Choroid plexus epithelial cell (primary cell): ENCODE measurements around the gene TTC21B.
A peak's percentile ranks its signal among the peaks of the same experiment; 100 is the strongest.

ENCODE experiments used
- DNase-seq: peaks from one replicate; pipeline ENCODE4 v3.0.0-alpha.2; 2010; ENCODE audit warnings: low read depth
- H3K4me3 ChIP-seq: 2 replicates; pipeline ENCODE4 v1.5.1; 2011; ENCODE audit warnings: low read depth, mild to moderate bottlenecking, control low read depth, low read length, moderate library complexity
- TF ChIP-seq, protein P1 (sequence below): conservative IDR thresholded peaks from 2 replicates; pipeline ENCODE4 v1.5.1; 2011; ENCODE audit warnings: low read depth, mild to moderate bottlenecking, control low read depth, inconsistent platforms, low read length, moderate library complexity

The TTC21B gene

DNA sequence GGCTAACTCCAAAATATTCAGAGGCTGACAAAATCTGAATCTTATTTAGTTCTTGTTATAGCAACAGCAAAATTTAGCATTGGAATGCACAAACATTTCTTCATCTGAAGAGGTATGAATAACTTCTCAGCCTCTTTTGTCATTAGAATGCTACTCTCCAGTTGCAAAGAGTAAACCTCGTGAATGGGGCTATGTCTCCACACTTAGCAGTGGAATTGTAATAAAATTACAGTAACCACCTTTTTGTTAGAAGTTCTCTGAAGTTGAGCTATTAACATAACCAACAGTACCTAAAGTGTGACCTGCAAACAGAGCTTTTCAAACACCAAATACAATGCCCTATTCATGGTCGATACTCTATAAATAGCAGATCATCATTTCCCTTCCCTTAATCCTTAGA is 109.4 kb downstream of the TTC21B start:
- TF ChIP-seq, protein P1, sequence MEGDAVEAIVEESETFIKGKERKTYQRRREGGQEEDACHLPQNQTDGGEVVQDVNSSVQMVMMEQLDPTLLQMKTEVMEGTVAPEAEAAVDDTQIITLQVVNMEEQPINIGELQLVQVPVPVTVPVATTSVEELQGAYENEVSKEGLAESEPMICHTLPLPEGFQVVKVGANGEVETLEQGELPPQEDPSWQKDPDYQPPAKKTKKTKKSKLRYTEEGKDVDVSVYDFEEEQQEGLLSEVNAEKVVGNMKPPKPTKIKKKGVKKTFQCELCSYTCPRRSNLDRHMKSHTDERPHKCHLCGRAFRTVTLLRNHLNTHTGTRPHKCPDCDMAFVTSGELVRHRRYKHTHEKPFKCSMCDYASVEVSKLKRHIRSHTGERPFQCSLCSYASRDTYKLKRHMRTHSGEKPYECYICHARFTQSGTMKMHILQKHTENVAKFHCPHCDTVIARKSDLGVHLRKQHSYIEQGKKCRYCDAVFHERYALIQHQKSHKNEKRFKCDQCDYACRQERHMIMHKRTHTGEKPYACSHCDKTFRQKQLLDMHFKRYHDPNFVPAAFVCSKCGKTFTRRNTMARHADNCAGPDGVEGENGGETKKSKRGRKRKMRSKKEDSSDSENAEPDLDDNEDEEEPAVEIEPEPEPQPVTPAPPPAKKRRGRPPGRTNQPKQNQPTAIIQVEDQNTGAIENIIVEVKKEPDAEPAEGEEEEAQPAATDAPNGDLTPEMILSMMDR, result no peak
- no peak for DNase-seq
- H3K4me3 ChIP-seq, result no peak overlapping the region

DNA sequence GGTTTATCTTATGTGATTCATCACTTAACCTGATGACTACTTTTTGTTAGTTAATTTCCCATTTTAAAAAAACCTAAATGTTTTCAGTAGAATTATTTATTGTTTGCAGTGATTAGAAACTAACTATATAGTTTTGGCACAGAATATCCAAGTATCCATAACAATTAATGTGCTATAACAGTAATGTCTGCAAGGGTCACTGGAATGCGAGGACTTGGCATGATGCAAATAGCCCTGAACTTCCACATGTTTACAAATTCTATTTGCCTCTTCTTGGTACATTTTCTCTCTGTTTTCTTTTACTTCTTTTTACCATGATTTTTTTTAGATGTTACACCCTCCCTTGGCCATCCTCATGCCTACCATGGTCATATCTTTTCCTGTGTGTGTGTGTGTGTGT is 110.2 kb downstream of the TTC21B start:
- TF ChIP-seq, protein P1, result no peak
- no peak overlapping the region for H3K4me3 ChIP-seq
- DNase-seq, result no peak

DNA sequence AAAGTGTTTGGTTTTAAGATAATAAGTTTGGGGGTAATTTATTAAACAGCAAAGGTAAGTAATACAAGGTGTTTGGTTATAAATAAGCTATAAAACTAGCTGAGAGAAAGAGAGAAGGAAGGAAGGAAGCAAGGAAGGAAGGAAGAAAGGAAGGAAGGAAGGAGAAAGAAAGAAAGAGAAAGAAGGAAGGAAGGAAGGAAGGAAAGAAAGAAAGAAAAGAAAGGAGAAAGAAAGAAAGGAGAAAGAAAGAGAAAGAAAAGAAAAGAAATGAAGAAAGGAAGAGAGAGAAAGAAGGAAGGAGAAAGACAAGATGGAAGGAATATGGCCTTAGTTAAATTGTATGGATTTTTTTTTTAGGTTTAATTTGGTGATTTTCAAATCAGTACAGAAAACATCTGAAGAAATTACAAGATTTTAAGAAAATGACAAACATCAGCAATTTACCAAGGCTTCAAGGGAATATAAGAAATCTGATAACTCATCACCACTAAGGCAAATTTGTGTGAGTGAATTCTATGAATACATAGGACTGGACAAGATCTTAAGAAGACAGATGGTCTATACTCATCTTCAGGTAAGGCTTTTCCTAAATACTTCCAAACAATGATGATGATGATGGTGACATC is 113.1 kb downstream of the TTC21B start:
- H3K4me3 ChIP-seq, result no peak overlapping the region
- TF ChIP-seq, protein P1, result no peak
- DNase-seq, result no peak

DNA sequence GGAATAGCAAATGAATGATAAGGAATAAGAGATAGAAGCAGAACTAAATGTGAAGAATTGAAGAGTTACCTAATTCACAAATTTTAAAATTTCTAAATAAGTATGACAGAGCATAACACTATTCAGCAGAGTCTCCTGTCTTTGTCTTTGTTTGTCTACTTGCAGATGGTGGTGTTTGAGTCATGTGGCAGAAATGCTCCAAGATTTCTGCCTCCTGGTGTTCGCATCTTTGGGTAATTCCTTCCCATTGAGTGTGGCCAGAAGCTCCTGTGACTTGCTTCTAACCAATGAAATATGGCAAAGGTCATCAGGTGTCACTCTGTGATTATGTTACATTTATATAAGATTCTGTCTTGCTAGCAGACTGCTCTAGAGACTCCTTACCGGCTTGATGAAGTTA is 114.0 kb downstream of the TTC21B start:
- peak; percentile 46 for DNase-seq
- H3K4me3 ChIP-seq, result no peak overlapping the region
- TF ChIP-seq, protein P1, result peak; percentile 12

DNA sequence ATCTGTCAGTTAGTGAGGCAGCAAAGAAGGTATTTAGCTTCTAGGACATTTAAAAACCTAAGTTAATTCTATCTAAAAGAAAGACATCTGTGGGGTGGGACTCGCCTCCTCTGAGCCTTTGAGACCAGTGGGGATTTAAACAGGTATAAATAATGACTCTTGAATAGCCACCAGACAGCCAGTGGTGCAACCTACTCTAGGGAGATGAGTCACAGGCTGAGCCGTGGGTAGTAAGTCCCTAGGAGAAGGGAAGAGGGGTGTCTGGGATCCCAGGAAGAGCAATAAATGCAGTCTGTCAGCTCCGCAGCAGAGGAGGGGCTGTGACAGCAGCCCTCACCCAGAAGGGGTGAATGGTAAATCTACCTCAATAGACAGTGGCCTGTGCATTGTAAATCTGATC is 116.5 kb downstream of the TTC21B start:
- TF ChIP-seq, protein P1, result no peak
- DNase-seq, result peak; percentile 40
- H3K4me3 ChIP-seq, result no peak overlapping the region

DNA sequence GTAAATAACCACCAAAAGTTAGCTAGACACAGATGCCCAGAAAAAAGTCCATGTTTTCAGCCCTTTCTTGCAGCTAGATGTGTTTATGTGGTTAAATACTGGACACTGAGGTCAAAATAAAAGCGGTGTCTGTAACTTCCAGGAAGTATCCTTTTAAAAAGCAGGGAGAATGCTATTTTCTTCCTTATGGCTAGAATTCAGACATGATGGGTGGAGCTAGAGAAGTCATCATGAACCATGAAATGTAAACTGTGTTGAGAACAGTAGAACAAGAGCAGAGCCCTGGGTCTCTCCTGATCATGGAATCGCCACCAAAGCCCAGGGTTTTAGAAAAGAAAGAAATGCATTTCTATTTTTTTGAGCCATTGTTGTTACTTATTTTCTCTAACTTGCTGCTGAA is 118.2 kb downstream of the TTC21B start:
- DNase-seq, result no peak
- TF ChIP-seq, protein P1, result no peak
- no peak overlapping the region for H3K4me3 ChIP-seq

DNA sequence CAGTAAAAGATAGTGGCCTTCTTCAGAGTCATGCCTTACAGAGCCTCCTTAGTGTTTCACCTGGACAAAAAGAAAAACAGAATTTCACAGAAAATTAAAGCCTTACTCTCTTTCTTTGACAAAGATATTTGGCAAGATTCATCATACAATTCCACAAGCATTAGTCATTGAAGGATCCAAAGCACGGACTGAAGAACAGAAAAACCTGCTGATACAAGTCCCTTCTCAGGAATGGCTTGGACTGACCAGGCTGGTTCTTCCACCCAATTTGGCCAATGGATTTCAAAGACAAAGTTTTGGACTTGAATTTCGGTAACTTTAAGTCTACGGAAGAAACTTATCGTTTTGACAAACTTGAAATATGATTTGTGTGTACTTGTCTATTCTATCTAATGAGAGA is 120.4 kb downstream of the TTC21B start:
- TF ChIP-seq, protein P1, result no peak
- no peak overlapping the region for H3K4me3 ChIP-seq
- peak; percentile 81 for DNase-seq
